Keratinocyte (primary cell): ENCODE data around the gene ITGB3. TPM values are rescaled to one million over a fixed set of nuclear protein-coding genes. Genes with fewer than 3 reads are reported as not detected.

Experiments
- DNase-seq: peaks from one replicate; pipeline ENCODE4 v3.0.0-alpha.2; 2011; ENCODE audit warnings: low read depth, missing footprints, low spot score
- FAIRE-seq: peaks from 2 replicates; lab custom pipeline; 2011; peaks lifted over from hg19 to GRCh38; lab: Jason Lieb, UNC
- H2AFZ ChIP-seq: 2 replicates; pipeline ENCODE4 v1.6.0; 2012; ENCODE audit warnings: low read length, control low read depth, inconsistent platforms; ENCODE audit not compliant: control insufficient read depth
- H3K27ac ChIP-seq: 2 replicates; pipeline ENCODE4 v1.5.1; 2011; ENCODE audit warnings: low read length; ENCODE audit not compliant: control insufficient read depth, insufficient read depth
- H3K27me3 ChIP-seq: 3 replicates; pipeline ENCODE4 v1.6.0; 2011; ENCODE audit warnings: low read length; ENCODE audit not compliant: control insufficient read depth, insufficient read depth; ENCODE audit errors: extremely low read depth
- H3K36me3 ChIP-seq, 2 experiments: 2 replicates in 1 of 2; 3 replicates in 1 of 2; pipeline ENCODE4 v1.5.1; 2011; ENCODE audit warnings: low read length in 2 of 2, mild to moderate bottlenecking in 1 of 2; ENCODE audit not compliant: control insufficient read depth in 2 of 2, insufficient read depth in 2 of 2; ENCODE audit errors: extremely low read depth in 1 of 2
- H3K4me1 ChIP-seq: 3 replicates; pipeline ENCODE4 v1.5.1; 2011; ENCODE audit warnings: low read length; ENCODE audit not compliant: control insufficient read depth, insufficient read depth; ENCODE audit errors: extremely low read depth
- H3K4me2 ChIP-seq: 3 replicates; pipeline ENCODE4 v1.6.0; 2011; ENCODE audit warnings: low read depth, low read length; ENCODE audit not compliant: control insufficient read depth, insufficient read depth; ENCODE audit errors: extremely low read depth
- H3K4me3 ChIP-seq, 3 experiments: fragments of 200-600 bp in 1 of 3; sonication (generic) in 1 of 3; 2 replicates in 2 of 3; 3 replicates in 1 of 3; pipeline ENCODE4 v1.5.1; 2011 to 2016; ENCODE audit warnings: low read length in 3 of 3, mild to moderate bottlenecking in 3 of 3, control low read depth in 2 of 3, inconsistent platforms in 1 of 3, low read depth in 1 of 3, mixed read lengths in 1 of 3, mixed run types in 1 of 3, moderate library complexity in 1 of 3; ENCODE audit not compliant: control insufficient read depth in 2 of 3, insufficient read depth in 2 of 3; ENCODE audit errors: extremely low read depth in 1 of 3
- H3K79me2 ChIP-seq: 2 replicates; pipeline ENCODE4 v1.6.0; 2012; ENCODE audit warnings: low read length; ENCODE audit not compliant: control insufficient read depth, insufficient read depth
- H3K9ac ChIP-seq: 3 replicates; pipeline ENCODE4 v1.6.0; 2011; ENCODE audit warnings: low read length; ENCODE audit not compliant: control insufficient read depth, insufficient read depth; ENCODE audit errors: extremely low read depth
- H3K9me1 ChIP-seq: 3 replicates; pipeline ENCODE4 v1.6.0; 2011; ENCODE audit warnings: low read length; ENCODE audit not compliant: control insufficient read depth, insufficient read depth; ENCODE audit errors: extremely low read depth
- H3K9me3 ChIP-seq: 2 replicates; pipeline ENCODE4 v1.5.1; 2012; ENCODE audit warnings: low read depth, low read length; ENCODE audit not compliant: control insufficient read depth
- H4K20me1 ChIP-seq: 3 replicates; pipeline ENCODE4 v1.6.0; 2011; ENCODE audit warnings: low read length; ENCODE audit not compliant: control insufficient read depth, insufficient read depth; ENCODE audit errors: extremely low read depth
- EZH2 ChIP-seq: IDR thresholded peaks from one replicate; pipeline ENCODE4 v1.6.1; 2012; ENCODE audit warnings: inconsistent platforms, mild to moderate bottlenecking, low read length, moderate library complexity
- dilution Hi-C: fragments of 300-500 bp; cut with MboI; formaldehyde crosslinking; loops from one replicate; pipeline ENCODE4 v1.7.0; 2020; ENCODE audit warnings: low sequenced_read_pairs; ENCODE audit not compliant: extremely low pct_ligation_motif_present
- polyA plus RNA-seq, 5 experiments: library from polyadenylated mRNA; depleted of rRNA in 3 of 5; stranded (reverse) in 3 of 5; stranded (forward) in 1 of 5; unstranded in 1 of 5; fragments of >200 nt; gene quantifications; 1 replicate in 1 of 5; 2 replicates in 3 of 5; 3 replicates in 1 of 5; pipeline versions ENCODE4 v1.2.1 to v1.2.3, GENCODE V29; 2011 to 2012; ENCODE audit warnings: missing spikeins in 2 of 5, low read depth in 1 of 5, low replicate concordance in 1 of 5
- TF ChIP-seq, protein P1 (sequence below), 3 experiments: IDR thresholded peaks in 1 of 3; conservative IDR thresholded peaks in 1 of 3; optimal IDR thresholded peaks in 1 of 3; 2 replicates in 2 of 3; 3 replicates in 1 of 3; pipeline versions ENCODE3 to v1.5.1; 2011; ENCODE audit warnings: low read length in 3 of 3, mild to moderate bottlenecking in 3 of 3, moderate library complexity in 2 of 3, control low read depth in 1 of 3, inconsistent platforms in 1 of 3; ENCODE audit not compliant: insufficient read depth in 2 of 3; ENCODE audit errors: extremely low read depth in 1 of 3

The ITGB3 gene
- polyA plus RNA-seq, 1 donor (not counting 4 experiments of a cell fraction or from before 2014, with no cell fraction given), result not detected

DNA sequence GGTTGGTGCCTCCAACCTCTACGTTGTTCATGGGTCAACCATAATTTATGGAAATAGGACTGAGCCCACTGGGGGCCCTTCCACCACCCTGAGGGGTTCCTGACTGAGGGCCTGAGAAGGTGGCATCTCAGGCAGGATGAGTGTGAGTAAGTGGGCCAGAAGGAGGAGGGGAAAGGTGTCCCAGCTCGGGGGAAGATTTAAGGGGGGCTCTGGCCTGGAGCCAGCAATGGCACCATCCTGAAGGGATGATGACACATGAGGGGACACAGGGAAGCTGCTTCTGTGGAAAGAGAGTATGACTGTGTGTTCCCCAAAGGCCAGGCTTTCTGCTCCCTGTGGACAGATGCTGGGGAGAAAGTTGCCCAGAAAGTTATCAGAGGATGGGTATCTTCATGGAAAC is 25.8 kb upstream of the ITGB3 start:
- H3K9me3 ChIP-seq, result no peaks in the 10 kb centered on the region
- no peaks in the 10 kb centered on the region for H3K36me3 ChIP-seq
- no peaks in the 10 kb centered on the region for H3K79me2 ChIP-seq
- H2AFZ ChIP-seq, result no peak overlapping the region
- no peak overlapping the region for H3K4me2 ChIP-seq
- H3K27ac ChIP-seq, result no peak overlapping the region
- H3K9me1 ChIP-seq, result no peaks in the 10 kb centered on the region
- H3K4me3 ChIP-seq, result no peak overlapping the region
- H4K20me1 ChIP-seq, result no peaks in the 10 kb centered on the region
- DNase-seq (no peak), FAIRE-seq (no peak)
- TF ChIP-seq, protein P1, sequence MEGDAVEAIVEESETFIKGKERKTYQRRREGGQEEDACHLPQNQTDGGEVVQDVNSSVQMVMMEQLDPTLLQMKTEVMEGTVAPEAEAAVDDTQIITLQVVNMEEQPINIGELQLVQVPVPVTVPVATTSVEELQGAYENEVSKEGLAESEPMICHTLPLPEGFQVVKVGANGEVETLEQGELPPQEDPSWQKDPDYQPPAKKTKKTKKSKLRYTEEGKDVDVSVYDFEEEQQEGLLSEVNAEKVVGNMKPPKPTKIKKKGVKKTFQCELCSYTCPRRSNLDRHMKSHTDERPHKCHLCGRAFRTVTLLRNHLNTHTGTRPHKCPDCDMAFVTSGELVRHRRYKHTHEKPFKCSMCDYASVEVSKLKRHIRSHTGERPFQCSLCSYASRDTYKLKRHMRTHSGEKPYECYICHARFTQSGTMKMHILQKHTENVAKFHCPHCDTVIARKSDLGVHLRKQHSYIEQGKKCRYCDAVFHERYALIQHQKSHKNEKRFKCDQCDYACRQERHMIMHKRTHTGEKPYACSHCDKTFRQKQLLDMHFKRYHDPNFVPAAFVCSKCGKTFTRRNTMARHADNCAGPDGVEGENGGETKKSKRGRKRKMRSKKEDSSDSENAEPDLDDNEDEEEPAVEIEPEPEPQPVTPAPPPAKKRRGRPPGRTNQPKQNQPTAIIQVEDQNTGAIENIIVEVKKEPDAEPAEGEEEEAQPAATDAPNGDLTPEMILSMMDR (optimal IDR thresholded peaks at IDR 0.05 in 1 of 3, IDR thresholded peaks at IDR 0.05 in 1 of 3, conservative IDR thresholded peaks at IDR 0.05 in 1 of 3; ENCODE audit: extremely low read depth in 1 of 3, insufficient read depth in 2 of 3, low read length in 3 of 3), result no peak
- no peak for TF ChIP-seq EZH2
- dilution Hi-C loops, result no loop called here
- peaks cover 27% of the 10 kb centered on the region for H3K4me1 ChIP-seq
- H3K27me3 ChIP-seq, result peaks cover 9% of the 10 kb centered on the region
- H3K9ac ChIP-seq, result no peak overlapping the region

GRCh38 chr17:47229535-47230443 is 23.8 kb upstream of the ITGB3 start:
- Histone ChIP-seq H3K9me1 (no peaks in the 10 kb centered on the region), H3K4me3 (peak overlapping the region in 1 of 3 experiments; percentile 40), H3K9ac (peak overlapping the region; percentile 5), H3K9me3 (no peaks in the 10 kb centered on the region), H4K20me1 (no peaks in the 10 kb centered on the region), H3K79me2 (no peaks in the 10 kb centered on the region), H3K27ac (no peak overlapping the region), H3K4me2 (peak overlapping the region; percentile 84), H2AFZ (peak overlapping the region; percentile 27), H3K27me3 (peaks cover 9% of the 10 kb centered on the region), H3K36me3 (no peaks in the 10 kb centered on the region), H3K4me1 (peaks cover 18% of the 10 kb centered on the region)
- DNase-seq (peak; percentile 38), FAIRE-seq (peak; percentile 72)
- dilution Hi-C loops, result no loop called here
- no peak for TF ChIP-seq EZH2
- TF ChIP-seq, protein P1 (optimal IDR thresholded peaks at IDR 0.05 in 1 of 3, IDR thresholded peaks at IDR 0.05 in 1 of 3, conservative IDR thresholded peaks at IDR 0.05 in 1 of 3; ENCODE audit: extremely low read depth in 1 of 3, insufficient read depth in 2 of 3, low read length in 3 of 3), result peak; percentile 99 to 100 (median 99)
